ENCODE measurements around the gene CHRND. TPM values are rescaled to one million over a fixed set of nuclear protein-coding genes. Genes with fewer than 3 reads are reported as not detected.

Gene CHRND
- total RNA-seq, 1 experiment from 2014 or later, result not detected

- no peak for TF ChIP-seq ZNF396 (CRISPR knock-in tag; IDR thresholded peaks at IDR 0.05; ENCODE audit: borderline replicate concordance)
Measured at GRCh38 chr2:232480201-232481190, 45.5 kb upstream of the CHRND start (continued).

GRCh38 chr2:232481322-232482140 lies 44.4 kb upstream of the CHRND start:
- H3K27ac Mint-ChIP-seq, result no peak overlapping the region
- DNase-seq (ENCODE audit: low spot score) (peak; percentile 8), ATAC-seq (no peak)
- CTCF ChIA-PET, result interaction anchor here (0.9 kb wide), 1 partner anchor 17 kb away, joined by 3 read pairs; no protein-coding TSS in a partner anchor
- TF ChIP-seq AFF4 (CRISPR knock-in tag; IDR thresholded peaks at IDR 0.05; ENCODE audit: borderline replicate concordance) (no peak), ELF4 (CRISPR knock-in tag; IDR thresholded peaks at IDR 0.05; ENCODE audit: low read depth) (no peak), ZNF423 (CRISPR knock-in tag; IDR thresholded peaks at IDR 0.05) (no peak), ZNF532 (CRISPR knock-in tag; IDR thresholded peaks at IDR 0.05; ENCODE audit: borderline replicate concordance) (no peak), ZNF121 (CRISPR knock-in tag; IDR thresholded peaks at IDR 0.05) (no peak), KAT7 (CRISPR knock-in tag; IDR thresholded peaks at IDR 0.05; ENCODE audit: borderline replicate concordance) (no peak), ATF1 (CRISPR knock-in tag; IDR thresholded peaks at IDR 0.05) (no peak), ARID4B (CRISPR knock-in tag; IDR thresholded peaks at IDR 0.05; ENCODE audit: borderline replicate concordance) (no peak), ZNF317 (CRISPR knock-in tag; IDR thresholded peaks at IDR 0.05; ENCODE audit: borderline replicate concordance, low read depth) (no peak), JUN (CRISPR knock-in tag; IDR thresholded peaks at IDR 0.05) (no peak), E2F5 (CRISPR knock-in tag; IDR thresholded peaks at IDR 0.05) (no peak), CREB1 (CRISPR knock-in tag; IDR thresholded peaks at IDR 0.05) (no peak), CBFB (CRISPR knock-in tag; IDR thresholded peaks at IDR 0.05; ENCODE audit: low read depth) (no peak)
- no peak overlapping the region for H3K4me3 Mint-ChIP-seq
- H3K36me3 Mint-ChIP-seq, result no peaks in the 10 kb centered on the region
- POLR2A ChIA-PET, result no interaction called here
- no peaks in the 10 kb centered on the region for H3K9me3 Mint-ChIP-seq
- peaks cover 35% of the 10 kb centered on the region for H3K27me3 Mint-ChIP-seq (ENCODE audit: low read depth)
- H3K4me1 Mint-ChIP-seq, result peaks cover 5% of the 10 kb centered on the region
